B cell (primary cell): ENCODE data around the gene LPIN3. TPM values are rescaled to one million over a fixed set of nuclear protein-coding genes. Genes with fewer than 3 reads are reported as not detected.

Experiments used
- ATAC-seq: fragments of 200-7000 bp; cut with Tn5 transposase; one replicate; pipeline ENCODE4 v1.10.0; 2021; ENCODE audit warnings: low read depth, mild to moderate bottlenecking, moderate number of reproducible peaks, moderate library complexity
- CTCF ChIA-PET: fragments of 350-600 bp; sonication (Branson Sonifier 250); formaldehyde crosslinking; loops from one replicate; lab custom pipeline; 2021; ENCODE audit warnings: antibody characterized with exemption, inconsistent platforms; lab: Charles Lee
- POLR2A ChIA-PET: fragments of 350-600 bp; sonication (Branson Sonifier 250); formaldehyde crosslinking; loops from one replicate; lab custom pipeline; 2021; ENCODE audit warnings: antibody characterized with exemption; lab: Charles Lee
- DNase-seq: peaks from one replicate; pipeline ENCODE4 v3.0.0; 2013
- H2AFZ ChIP-seq: 2 replicates; pipeline ENCODE4 v1.6.1; 2012; ENCODE audit warnings: mild to moderate bottlenecking, low read depth, low read length; ENCODE audit not compliant: insufficient read depth, poor library complexity, severe bottlenecking
- H3K27ac ChIP-seq, 2 donors: 1 replicate in 1 of 2; 2 replicates in 1 of 2; pipeline ENCODE4 v1.5.1; 2012 to 2013; ENCODE audit warnings: low read length in 2 of 2, mild to moderate bottlenecking in 2 of 2, moderate library complexity in 1 of 2
- H3K27me3 ChIP-seq, 4 experiments: fragments of 200-600 bp in 1 of 4; sonication (generic) in 1 of 4; replicated peaks in 1 of 4; 1 replicate in 2 of 4; 2 replicates in 2 of 4; pipeline versions ENCODE4 v1.6.1 to v1.7.0; 2013 to 2016; ENCODE audit warnings: low read length in 3 of 4, mild to moderate bottlenecking in 2 of 4, mixed read lengths in 1 of 4, moderate library complexity in 1 of 4; ENCODE audit not compliant: insufficient read depth in 4 of 4, control insufficient read depth in 3 of 4; ENCODE audit errors: control extremely low read depth in 1 of 4
- H3K36me3 ChIP-seq, 2 experiments: replicated peaks in 1 of 2; 1 replicate in 1 of 2; 2 replicates in 1 of 2; pipeline versions ENCODE4 v1.6.1 to v1.7.1; 2013; ENCODE audit warnings: low read length in 1 of 2; ENCODE audit not compliant: insufficient read depth in 2 of 2, control insufficient read depth in 1 of 2; ENCODE audit errors: control extremely low read depth in 1 of 2, extremely low read depth in 1 of 2
- H3K4me1 ChIP-seq, 2 donors: fragments of 200-600 bp in 1 of 2; sonication (generic) in 1 of 2; 1 replicate in 1 of 2; 2 replicates in 1 of 2; pipeline versions ENCODE4 v1.5.1 to v1.6.1; 2013 to 2017; ENCODE audit warnings: low read length in 2 of 2; ENCODE audit not compliant: control insufficient read depth in 2 of 2, insufficient read depth in 2 of 2
- H3K4me2 ChIP-seq: replicated peaks from 2 replicates; pipeline ENCODE3; 2012; ENCODE audit warnings: mild to moderate bottlenecking, low read depth, low read length; ENCODE audit not compliant: poor library complexity, severe bottlenecking
- H3K4me3 ChIP-seq, 5 experiments: fragments of 200-600 bp in 1 of 5; sonication (generic) in 1 of 5; 1 replicate in 3 of 5; 2 replicates in 2 of 5; pipeline versions ENCODE4 v1.5.1 to v1.7.0; 2011 to 2016; ENCODE audit warnings: low read length in 4 of 5, mild to moderate bottlenecking in 4 of 5, low read depth in 2 of 5, control low read depth in 1 of 5, moderate library complexity in 1 of 5; ENCODE audit not compliant: insufficient read depth in 1 of 5; ENCODE audit errors: control extremely low read depth in 1 of 5, extremely low read depth in 1 of 5
- H3K79me2 ChIP-seq: fragments of 200-600 bp; sonication (generic); one replicate; pipeline ENCODE4 v1.6.0; 2016; ENCODE audit warnings: low read length; ENCODE audit not compliant: control insufficient read depth, insufficient read depth
- H3K9ac ChIP-seq: fragments of 200-600 bp; sonication (generic); 2 replicates; pipeline ENCODE4 v1.6.1; 2017; ENCODE audit warnings: mild to moderate bottlenecking, low read length, moderate library complexity
- H3K9me3 ChIP-seq, 3 donors: one replicate each; pipeline versions ENCODE4 v1.6.1 to v1.7.1; 2013; ENCODE audit warnings: low read length in 2 of 3; ENCODE audit not compliant: control insufficient read depth in 2 of 3, insufficient read depth in 1 of 3; ENCODE audit errors: control extremely low read depth in 1 of 3
- H4K20me1 ChIP-seq: 2 replicates; pipeline ENCODE4 v1.6.0; 2012; ENCODE audit warnings: mild to moderate bottlenecking, low read length; ENCODE audit not compliant: insufficient read depth, control insufficient read depth, poor library complexity, severe bottlenecking
- H3K27ac Mint-ChIP-seq: one replicate; pipeline ENCODE4 v1.8.0; 2021; ENCODE audit warnings: mixed read lengths
- H3K27me3 Mint-ChIP-seq: one replicate; pipeline ENCODE4 v1.8.0; 2021; ENCODE audit warnings: mixed read lengths
- H3K4me1 Mint-ChIP-seq: one replicate; pipeline ENCODE4 v1.8.0; 2021; ENCODE audit warnings: mixed read lengths
- H3K4me3 Mint-ChIP-seq: one replicate; pipeline ENCODE4 v1.8.0; 2021; ENCODE audit warnings: mixed read lengths
- H3K9me3 Mint-ChIP-seq: one replicate; pipeline ENCODE4 v1.8.0; 2022; ENCODE audit warnings: mixed read lengths; ENCODE audit not compliant: insufficient read depth
- EZH2 ChIP-seq: IDR thresholded peaks from 2 replicates; pipeline ENCODE4 v1.6.1; 2012; ENCODE audit warnings: borderline replicate concordance, low read depth, mild to moderate bottlenecking, moderate library complexity, low read length; ENCODE audit not compliant: insufficient read depth, poor library complexity, severe bottlenecking
- WGBS: methylation state at CpG from one replicate; pipeline ENCODE4 v1.1.5; 2013; ENCODE audit warnings: missing lambda C conversion rate; ENCODE audit not compliant: insufficient coverage; 5-methylcytosine and 5-hydroxymethylcytosine counted together
- intact Hi-C: fragments of 100-400 bp; cut with micrococcal nuclease; formaldehyde crosslinking; loops from one replicate; pipeline ENCODE4 v1.10.0; 2022
- polyA plus RNA-seq: library from polyadenylated mRNA; depleted of rRNA; stranded (reverse); fragments of >200 nt; gene quantifications from 2 replicates; pipeline ENCODE4 v1.2.3, GENCODE V29; 2012
- total RNA-seq, 2 donors: library from RNA; stranded (reverse); fragments of 120-200 nt in 1 of 2; gene quantifications; 1 replicate in 1 of 2; 2 replicates in 1 of 2; pipeline versions ENCODE4 v1.2.3 to v1.2.4, GENCODE V29; 2013 to 2022
- TF ChIP-seq, protein P1 (sequence below): fragments of 200-600 bp; IDR thresholded peaks from one replicate; pipeline ENCODE4 v1.8.0; 2022; ENCODE audit warnings: antibody characterized with exemption, mild to moderate bottlenecking

Gene LPIN3
- total and polyA plus RNA-seq, 2 donors (not counting 1 experiment from before 2014, with no cell fraction given), result 0.84 to 1.2 TPM

GRCh38 chr20:41373251-41373783 is 32.7 kb downstream of the LPIN3 start:
- no peak overlapping the region for H3K4me2 ChIP-seq
- no peaks in the 10 kb centered on the region for H3K36me3 ChIP-seq
- intact Hi-C loops, result no loop called here
- DNase-seq (no peak), ATAC-seq (no peak)
- no peak overlapping the region for H2AFZ ChIP-seq
- no peaks in the 10 kb centered on the region for H4K20me1 ChIP-seq
- H3K9ac ChIP-seq, result no peak overlapping the region
- Mint-ChIP-seq H3K27ac (no peak overlapping the region), H3K9me3 (peaks cover 5% of the 10 kb centered on the region), H3K27me3 (peaks cover 60% of the 10 kb centered on the region), H3K4me3 (no peak overlapping the region), H3K4me1 (no peaks in the 10 kb centered on the region)
- no peak overlapping the region for H3K27ac ChIP-seq
- H3K27me3 ChIP-seq, result peaks cover 0 to 12% (median 1%) of the 10 kb centered on the region in 4 experiments
- peaks cover 0 to 40% (median 5%) of the 10 kb centered on the region in 3 donors for H3K9me3 ChIP-seq
- TF ChIP-seq, protein P1, sequence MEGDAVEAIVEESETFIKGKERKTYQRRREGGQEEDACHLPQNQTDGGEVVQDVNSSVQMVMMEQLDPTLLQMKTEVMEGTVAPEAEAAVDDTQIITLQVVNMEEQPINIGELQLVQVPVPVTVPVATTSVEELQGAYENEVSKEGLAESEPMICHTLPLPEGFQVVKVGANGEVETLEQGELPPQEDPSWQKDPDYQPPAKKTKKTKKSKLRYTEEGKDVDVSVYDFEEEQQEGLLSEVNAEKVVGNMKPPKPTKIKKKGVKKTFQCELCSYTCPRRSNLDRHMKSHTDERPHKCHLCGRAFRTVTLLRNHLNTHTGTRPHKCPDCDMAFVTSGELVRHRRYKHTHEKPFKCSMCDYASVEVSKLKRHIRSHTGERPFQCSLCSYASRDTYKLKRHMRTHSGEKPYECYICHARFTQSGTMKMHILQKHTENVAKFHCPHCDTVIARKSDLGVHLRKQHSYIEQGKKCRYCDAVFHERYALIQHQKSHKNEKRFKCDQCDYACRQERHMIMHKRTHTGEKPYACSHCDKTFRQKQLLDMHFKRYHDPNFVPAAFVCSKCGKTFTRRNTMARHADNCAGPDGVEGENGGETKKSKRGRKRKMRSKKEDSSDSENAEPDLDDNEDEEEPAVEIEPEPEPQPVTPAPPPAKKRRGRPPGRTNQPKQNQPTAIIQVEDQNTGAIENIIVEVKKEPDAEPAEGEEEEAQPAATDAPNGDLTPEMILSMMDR, result no peak
- no peak for TF ChIP-seq EZH2
- H3K4me3 ChIP-seq, result no peak overlapping the region
- no peaks in the 10 kb centered on the region for H3K79me2 ChIP-seq
- 80% methylated on average over 11 of the region's 11 CpGs for WGBS
- CTCF ChIA-PET, result no interaction called here
- H3K4me1 ChIP-seq, result no peaks in the 10 kb centered on the region
- POLR2A ChIA-PET, result no interaction called here
